ENCODE measurements around the gene DNAJB12.
"Not testable (repeated sequence)": the region's sequence is repeated elsewhere in the genome, so short reads cannot be mapped to it uniquely, and the experiment has no call there.

DNAJB12 gene

GRCh38 chr10:72385724-72386123 lies 31.0 kb upstream of the DNAJB12 start:
- Histone ChIP-seq H3K27ac (ENCODE audit: low read length, poor library complexity, severe bottlenecking) (no peak overlapping the region), H3K14ac (ENCODE audit: low read length in 2 of 2) (no peak overlapping the region), H2AFZ (ENCODE audit: low read depth, low read length) (no peak overlapping the region), H3K4me1 (ENCODE audit: control insufficient read depth, insufficient read depth, low read depth, low read length) (no peaks in the 10 kb centered on the region), H2BK12ac (ENCODE audit: low read length in 2 of 2) (no peak overlapping the region), H3K9ac (ENCODE audit: low read length) (no peak overlapping the region), H2BK5ac (ENCODE audit: low read depth, low read length, poor library complexity, severe bottlenecking) (no peak overlapping the region), H2AK5ac (ENCODE audit: low read length, severe bottlenecking) (no peak overlapping the region), H3K18ac (ENCODE audit: low read depth in 1 of 2, low read length in 2 of 2) (no peak overlapping the region), H3K27me3 (ENCODE audit: control insufficient read depth in 1 of 2, insufficient read depth in 1 of 2, low read length in 2 of 2) (no peaks in the 10 kb centered on the region), H3K4me3 (ENCODE audit: insufficient read depth in 1 of 2, low read depth in 1 of 2, low read length in 2 of 2) (no peak overlapping the region), H2BK15ac (ENCODE audit: low read depth, poor library complexity, severe bottlenecking) (no peak overlapping the region), H2BK120ac (ENCODE audit: low read depth, low read length) (no peak overlapping the region), H4K8ac (ENCODE audit: low read length) (no peak overlapping the region), H3K23ac (ENCODE audit: low read length in 2 of 2) (no peak overlapping the region), H3K9me3 (ENCODE audit: control insufficient read depth, low read length) (no peaks in the 10 kb centered on the region), H4K91ac (ENCODE audit: low read length) (no peak overlapping the region), H3K4me2 (ENCODE audit: low read length, poor library complexity, severe bottlenecking) (no peak overlapping the region), H3K36me3 (ENCODE audit: control insufficient read depth in 1 of 2, insufficient read depth in 2 of 2, low read depth in 1 of 2, low read length in 2 of 2) (peaks cover 0 to 24% of the 10 kb centered on the region in 2 experiments), H3K79me1 (replicated peaks; ENCODE audit: low read length, poor library complexity, severe bottlenecking) (no peaks in the 10 kb centered on the region), H3K4ac (ENCODE audit: low read depth in 1 of 2, low read length in 2 of 2) (no peak overlapping the region)
- 98% methylated on average over 4 of the region's 4 CpGs for WGBS
- DNase-seq: no peak

DNA sequence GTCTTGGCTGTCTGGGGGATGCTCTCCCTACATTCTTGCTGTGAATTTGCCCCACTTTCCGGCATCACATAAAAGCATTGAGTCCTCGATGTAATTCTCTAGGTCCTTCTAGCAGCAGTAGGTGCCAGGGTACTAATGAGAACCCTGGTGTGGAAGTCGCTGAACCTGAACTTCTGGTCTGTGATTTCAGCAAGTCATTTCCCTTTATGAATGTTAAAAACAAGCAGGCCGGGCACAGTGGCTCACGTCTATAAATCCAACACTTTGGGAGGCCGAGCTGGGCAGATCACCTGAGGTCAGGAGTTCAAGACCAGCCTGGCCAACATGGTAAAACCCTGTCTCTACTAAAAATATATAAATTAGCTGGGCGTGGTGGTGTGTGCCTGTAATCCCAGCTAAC lies 30.3 kb upstream of the DNAJB12 start:
- H2AFZ ChIP-seq (ENCODE audit: low read depth, low read length); H3K79me1 ChIP-seq (replicated peaks; ENCODE audit: low read length, poor library complexity, severe bottlenecking); H3K4me3 ChIP-seq (ENCODE audit: insufficient read depth in 1 of 2, low read depth in 1 of 2, low read length in 2 of 2); H2AK5ac ChIP-seq (ENCODE audit: low read length, severe bottlenecking); H3K9ac ChIP-seq (ENCODE audit: low read length); H3K4ac ChIP-seq (ENCODE audit: low read depth in 1 of 2, low read length in 2 of 2); H2BK15ac ChIP-seq (ENCODE audit: low read depth, poor library complexity, severe bottlenecking); H3K14ac ChIP-seq (ENCODE audit: low read length in 2 of 2); H3K9me3 ChIP-seq (ENCODE audit: control insufficient read depth, low read length); DNase-seq; H2BK5ac ChIP-seq (ENCODE audit: low read depth, low read length, poor library complexity, severe bottlenecking); H3K4me2 ChIP-seq (ENCODE audit: low read length, poor library complexity, severe bottlenecking); H3K23ac ChIP-seq (ENCODE audit: low read length in 2 of 2); H3K4me1 ChIP-seq (ENCODE audit: control insufficient read depth, insufficient read depth, low read depth, low read length); H4K8ac ChIP-seq (ENCODE audit: low read length); H3K27ac ChIP-seq (ENCODE audit: low read length, poor library complexity, severe bottlenecking); H2BK120ac ChIP-seq (ENCODE audit: low read depth, low read length); H3K18ac ChIP-seq (ENCODE audit: low read depth in 1 of 2, low read length in 2 of 2); H2BK12ac ChIP-seq (ENCODE audit: low read length in 2 of 2); H3K27me3 ChIP-seq (ENCODE audit: control insufficient read depth in 1 of 2, insufficient read depth in 1 of 2, low read length in 2 of 2): not testable (repeated sequence)
- Histone ChIP-seq H4K91ac (ENCODE audit: low read length) (peak overlapping the region; percentile 12), H3K36me3 (ENCODE audit: control insufficient read depth in 1 of 2, insufficient read depth in 2 of 2, low read depth in 1 of 2, low read length in 2 of 2) (peaks cover 0 to 24% of the 10 kb centered on the region in 2 experiments)
- WGBS: 90% methylated on average over 7 of the region's 7 CpGs

DNA sequence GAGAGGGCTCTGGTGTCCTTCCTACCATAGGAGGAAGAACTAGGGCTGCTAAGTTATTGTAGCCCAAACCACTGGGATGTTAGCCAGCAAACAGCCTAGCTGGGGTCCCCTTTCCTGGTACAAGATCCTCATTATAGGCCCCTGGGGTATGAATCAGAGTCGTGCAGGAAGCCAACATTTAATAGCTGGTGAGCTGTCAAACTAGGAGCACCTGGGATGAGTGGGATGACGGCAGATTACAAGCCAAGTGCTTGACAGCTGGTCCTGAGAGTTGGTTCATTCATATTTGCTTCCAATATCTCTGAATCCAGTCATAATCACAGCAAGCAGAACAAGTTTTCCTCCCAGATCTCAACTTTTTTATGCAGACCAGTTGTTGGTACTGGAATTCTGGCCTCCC lies 25.1 kb upstream of the DNAJB12 start:
- Histone ChIP-seq H3K27me3 (ENCODE audit: control insufficient read depth in 1 of 2, insufficient read depth in 1 of 2, low read length in 2 of 2) (no peaks in the 10 kb centered on the region), H4K91ac (ENCODE audit: low read length) (no peak overlapping the region), H3K79me1 (replicated peaks; ENCODE audit: low read length, poor library complexity, severe bottlenecking) (no peaks in the 10 kb centered on the region), H3K9me3 (ENCODE audit: control insufficient read depth, low read length) (no peaks in the 10 kb centered on the region), H3K4me2 (ENCODE audit: low read length, poor library complexity, severe bottlenecking) (no peak overlapping the region), H2BK5ac (ENCODE audit: low read depth, low read length, poor library complexity, severe bottlenecking) (no peak overlapping the region), H2AFZ (ENCODE audit: low read depth, low read length) (no peak overlapping the region), H2BK120ac (ENCODE audit: low read depth, low read length) (no peak overlapping the region), H2BK12ac (ENCODE audit: low read length in 2 of 2) (no peak overlapping the region), H3K23ac (ENCODE audit: low read length in 2 of 2) (no peak overlapping the region), H3K18ac (ENCODE audit: low read depth in 1 of 2, low read length in 2 of 2) (no peak overlapping the region), H3K4me1 (ENCODE audit: control insufficient read depth, insufficient read depth, low read depth, low read length) (peaks cover 2% of the 10 kb centered on the region), H3K4ac (ENCODE audit: low read depth in 1 of 2, low read length in 2 of 2) (no peak overlapping the region), H3K9ac (ENCODE audit: low read length) (no peak overlapping the region), H3K27ac (ENCODE audit: low read length, poor library complexity, severe bottlenecking) (no peak overlapping the region), H3K14ac (ENCODE audit: low read length in 2 of 2) (no peak overlapping the region), H4K8ac (ENCODE audit: low read length) (no peak overlapping the region), H3K4me3 (ENCODE audit: insufficient read depth in 1 of 2, low read depth in 1 of 2, low read length in 2 of 2) (no peak overlapping the region), H3K36me3 (ENCODE audit: control insufficient read depth in 1 of 2, insufficient read depth in 2 of 2, low read depth in 1 of 2, low read length in 2 of 2) (peaks cover 3 to 21% of the 10 kb centered on the region in 2 experiments), H2BK15ac (ENCODE audit: low read depth, poor library complexity, severe bottlenecking) (no peak overlapping the region), H2AK5ac (ENCODE audit: low read length, severe bottlenecking) (no peak overlapping the region)
- WGBS: 83% methylated on average over 2 of the region's 2 CpGs
- DNase-seq: no peak

- no peak overlapping the region for H3K27ac ChIP-seq (ENCODE audit: low read length, poor library complexity, severe bottlenecking)
- H2BK15ac ChIP-seq (ENCODE audit: low read depth, poor library complexity, severe bottlenecking): no peak overlapping the region
- no peak overlapping the region for H4K8ac ChIP-seq (ENCODE audit: low read length)
- no peak overlapping the region for H2BK5ac ChIP-seq (ENCODE audit: low read depth, low read length, poor library complexity, severe bottlenecking)
- H4K91ac ChIP-seq (ENCODE audit: low read length): no peak overlapping the region
- no peak overlapping the region for H3K4ac ChIP-seq (ENCODE audit: low read depth in 1 of 2, low read length in 2 of 2)
- no peak overlapping the region for H2AK5ac ChIP-seq (ENCODE audit: low read length, severe bottlenecking)
- H3K9me3 ChIP-seq (ENCODE audit: control insufficient read depth, low read length): no peaks in the 10 kb centered on the region
- H3K4me3 ChIP-seq (ENCODE audit: insufficient read depth in 1 of 2, low read depth in 1 of 2, low read length in 2 of 2): no peak overlapping the region
- H3K23ac ChIP-seq (ENCODE audit: low read length in 2 of 2): no peak overlapping the region
- no peak overlapping the region for H3K9ac ChIP-seq (ENCODE audit: low read length)
- no peak overlapping the region for H3K4me2 ChIP-seq (ENCODE audit: low read length, poor library complexity, severe bottlenecking)
- peaks cover 2% of the 10 kb centered on the region for H3K4me1 ChIP-seq (ENCODE audit: control insufficient read depth, insufficient read depth, low read depth, low read length)
- H2BK12ac ChIP-seq (ENCODE audit: low read length in 2 of 2): no peak overlapping the region
- 100% methylated on average over 2 of the region's 2 CpGs for WGBS
- H3K27me3 ChIP-seq (ENCODE audit: control insufficient read depth in 1 of 2, insufficient read depth in 1 of 2, low read length in 2 of 2): no peaks in the 10 kb centered on the region
- H3K36me3 ChIP-seq (ENCODE audit: control insufficient read depth in 1 of 2, insufficient read depth in 2 of 2, low read depth in 1 of 2, low read length in 2 of 2): peaks cover 3 to 25% of the 10 kb centered on the region in 2 experiments
- H3K79me1 ChIP-seq (replicated peaks; ENCODE audit: low read length, poor library complexity, severe bottlenecking): no peaks in the 10 kb centered on the region
- no peak overlapping the region for H2BK120ac ChIP-seq (ENCODE audit: low read depth, low read length)
- H2AFZ ChIP-seq (ENCODE audit: low read depth, low read length): no peak overlapping the region
- H3K18ac ChIP-seq (ENCODE audit: low read depth in 1 of 2, low read length in 2 of 2): no peak overlapping the region
- DNase-seq: no peak
- H3K14ac ChIP-seq (ENCODE audit: low read length in 2 of 2): no peak overlapping the region
Observed at GRCh38 chr10:72379062-72379461, 24.3 kb upstream of the DNAJB12 start.
